SU-DHL-6 (cell line): Measurements from ENCODE around the gene ANKS1B.

Experiments used
- EZH2phosphoT487 ChIP-seq: fragments of 200-600 bp; sonication (generic), shearing (Covaris generic); conservative IDR thresholded peaks from 2 replicates; pipeline ENCODE4 v1.6.1; 2018; ENCODE audit warnings: mild to moderate bottlenecking, antibody characterized with exemption, low read length, moderate library complexity, mixed read lengths
- TF ChIP-seq, protein P1 (sequence below): fragments of 200-600 bp; sonication (generic); IDR thresholded peaks from one replicate; pipeline ENCODE4 v1.5.1; 2017; ENCODE audit warnings: antibody characterized with exemption, mild to moderate bottlenecking, low read length, moderate library complexity; ENCODE audit not compliant: insufficient read depth, poor library complexity, severe bottlenecking

DNA sequence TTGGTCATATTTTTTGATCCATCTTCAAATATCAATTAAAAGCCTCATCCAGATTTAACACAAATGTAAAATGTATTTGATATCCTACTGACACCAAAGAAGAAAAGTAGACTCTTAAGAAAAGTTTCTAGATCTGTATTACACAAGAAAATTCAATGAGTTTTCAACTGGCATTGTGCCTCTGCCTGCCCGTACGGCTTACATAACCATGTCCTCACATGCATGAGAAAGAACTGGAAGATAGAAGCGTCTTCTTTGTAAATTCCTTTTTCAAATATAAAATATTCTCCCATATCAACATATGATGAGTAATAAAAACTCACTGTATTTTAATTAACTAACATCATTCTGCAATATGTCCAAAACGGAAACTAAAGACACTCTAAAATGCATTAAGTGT lies 7.2 kb downstream of the ANKS1B start:
- TF ChIP-seq, protein P1, sequence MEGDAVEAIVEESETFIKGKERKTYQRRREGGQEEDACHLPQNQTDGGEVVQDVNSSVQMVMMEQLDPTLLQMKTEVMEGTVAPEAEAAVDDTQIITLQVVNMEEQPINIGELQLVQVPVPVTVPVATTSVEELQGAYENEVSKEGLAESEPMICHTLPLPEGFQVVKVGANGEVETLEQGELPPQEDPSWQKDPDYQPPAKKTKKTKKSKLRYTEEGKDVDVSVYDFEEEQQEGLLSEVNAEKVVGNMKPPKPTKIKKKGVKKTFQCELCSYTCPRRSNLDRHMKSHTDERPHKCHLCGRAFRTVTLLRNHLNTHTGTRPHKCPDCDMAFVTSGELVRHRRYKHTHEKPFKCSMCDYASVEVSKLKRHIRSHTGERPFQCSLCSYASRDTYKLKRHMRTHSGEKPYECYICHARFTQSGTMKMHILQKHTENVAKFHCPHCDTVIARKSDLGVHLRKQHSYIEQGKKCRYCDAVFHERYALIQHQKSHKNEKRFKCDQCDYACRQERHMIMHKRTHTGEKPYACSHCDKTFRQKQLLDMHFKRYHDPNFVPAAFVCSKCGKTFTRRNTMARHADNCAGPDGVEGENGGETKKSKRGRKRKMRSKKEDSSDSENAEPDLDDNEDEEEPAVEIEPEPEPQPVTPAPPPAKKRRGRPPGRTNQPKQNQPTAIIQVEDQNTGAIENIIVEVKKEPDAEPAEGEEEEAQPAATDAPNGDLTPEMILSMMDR = no peak
- no peak for TF ChIP-seq EZH2phosphoT487
